Naive thymus-derived CD4-positive, alpha-beta T cell (primary cell): ENCODE measurements around the gene ADGRL3. TPM values are rescaled to one million over a fixed set of nuclear protein-coding genes. Genes with fewer than 3 reads are reported as not detected.

ENCODE experiments used
- ATAC-seq: fragments of 150-1000 bp; cut with Tn5 transposase; 2 replicates; pipeline ENCODE4 v1.10.0; 2021; ENCODE audit warnings: mild to moderate bottlenecking, moderate library complexity
- CTCF ChIA-PET: fragments of 350-600 bp; sonication (Branson Sonifier 250); formaldehyde crosslinking; loops from one replicate; lab custom pipeline; 2021; ENCODE audit warnings: antibody characterized with exemption; lab: Charles Lee
- POLR2A ChIA-PET: fragments of 350-600 bp; sonication (Branson Sonifier 250); formaldehyde crosslinking; loops from one replicate; lab custom pipeline; 2021; ENCODE audit warnings: antibody characterized with exemption, inconsistent platforms; lab: Charles Lee
- DNase-seq, 9 donors: peaks; one replicate each; pipeline versions ENCODE4 v3.0.0 to v3.0.0-alpha.2; 2020 to 2022; ENCODE audit warnings: mixed read lengths in 1 of 9
- H3K27ac ChIP-seq: one replicate; pipeline ENCODE4 v1.7.0; 2013; ENCODE audit warnings: mild to moderate bottlenecking, low read depth, low read length, moderate library complexity
- H3K27me3 ChIP-seq, 2 donors: one replicate each; pipeline ENCODE4 v1.7.0; 2013; ENCODE audit warnings: low read length in 2 of 2, mild to moderate bottlenecking in 2 of 2, moderate library complexity in 2 of 2; ENCODE audit not compliant: control insufficient read depth in 2 of 2, insufficient read depth in 2 of 2
- H3K36me3 ChIP-seq, 3 experiments: 1 replicate in 2 of 3; 2 replicates in 1 of 3; pipeline ENCODE4 v1.7.0; 2013; ENCODE audit warnings: low read length in 3 of 3, mild to moderate bottlenecking in 3 of 3, moderate library complexity in 1 of 3; ENCODE audit not compliant: insufficient read depth in 3 of 3, control insufficient read depth in 2 of 3
- H3K4me1 ChIP-seq, 2 donors: one replicate each; pipeline ENCODE4 v1.7.0; 2013; ENCODE audit warnings: low read length in 2 of 2, mild to moderate bottlenecking in 2 of 2, moderate library complexity in 1 of 2; ENCODE audit not compliant: control insufficient read depth in 2 of 2, insufficient read depth in 2 of 2
- H3K4me3 ChIP-seq: 2 replicates; pipeline ENCODE4 v1.7.0; 2013; ENCODE audit warnings: mild to moderate bottlenecking, low read length
- H3K9me3 ChIP-seq, 3 experiments: 1 replicate in 2 of 3; 2 replicates in 1 of 3; pipeline ENCODE4 v1.7.0; 2013; ENCODE audit warnings: low read length in 3 of 3; ENCODE audit not compliant: control insufficient read depth in 2 of 3
- H3K27ac Mint-ChIP-seq, 9 donors: one replicate each; pipeline ENCODE4 v1.8.0; 2020 to 2022; ENCODE audit warnings: mixed read lengths in 9 of 9, mild to moderate bottlenecking in 8 of 9, moderate library complexity in 5 of 9, inconsistent platforms in 2 of 9
- H3K27me3 Mint-ChIP-seq, 5 donors: one replicate each; pipeline ENCODE4 v1.8.0; 2021 to 2022; ENCODE audit warnings: mixed read lengths in 5 of 5, mild to moderate bottlenecking in 1 of 5
- H3K36me3 Mint-ChIP-seq, 5 donors: one replicate each; pipeline ENCODE4 v1.8.0; 2020 to 2022; ENCODE audit warnings: mixed read lengths in 5 of 5, mild to moderate bottlenecking in 3 of 5, inconsistent platforms in 1 of 5
- H3K4me1 Mint-ChIP-seq, 7 donors: one replicate each; pipeline ENCODE4 v1.8.0; 2020 to 2022; ENCODE audit warnings: mixed read lengths in 7 of 7, mild to moderate bottlenecking in 3 of 7, inconsistent platforms in 1 of 7
- H3K4me3 Mint-ChIP-seq, 10 donors: one replicate each; pipeline ENCODE4 v1.8.0; 2020 to 2022; ENCODE audit warnings: mild to moderate bottlenecking in 10 of 10, mixed read lengths in 10 of 10, moderate library complexity in 6 of 10, inconsistent platforms in 2 of 10
- H3K9me3 Mint-ChIP-seq, 11 donors: one replicate each; pipeline ENCODE4 v1.8.0; 2020 to 2022; ENCODE audit warnings: mixed read lengths in 11 of 11, mild to moderate bottlenecking in 4 of 11, inconsistent platforms in 1 of 11, moderate library complexity in 1 of 11
- intact Hi-C, 2 donors: fragments of 100-400 bp; cut with micrococcal nuclease; formaldehyde crosslinking; loops; one replicate each; pipeline ENCODE4 v1.15.1; 2023
- polyA plus RNA-seq, 2 donors: library from polyadenylated mRNA; unstranded; fragments of 300-500 nt; fragmentation: Illumina TruSeq; gene quantifications; one replicate each; pipeline ENCODE4 v1.2.3, GENCODE V29; 2021
- total RNA-seq, 6 experiments: library from RNA in 5 of 6; stranded (reverse) in 5 of 6; gene quantifications; 1 replicate in 5 of 6; 2 replicates in 1 of 6; pipeline ENCODE4 v1.2.3 and lab custom pipeline; 2021 to 2026

Gene ADGRL3
- total and polyA plus RNA-seq, 7 experiments from 2014 or later = not detected

DNA sequence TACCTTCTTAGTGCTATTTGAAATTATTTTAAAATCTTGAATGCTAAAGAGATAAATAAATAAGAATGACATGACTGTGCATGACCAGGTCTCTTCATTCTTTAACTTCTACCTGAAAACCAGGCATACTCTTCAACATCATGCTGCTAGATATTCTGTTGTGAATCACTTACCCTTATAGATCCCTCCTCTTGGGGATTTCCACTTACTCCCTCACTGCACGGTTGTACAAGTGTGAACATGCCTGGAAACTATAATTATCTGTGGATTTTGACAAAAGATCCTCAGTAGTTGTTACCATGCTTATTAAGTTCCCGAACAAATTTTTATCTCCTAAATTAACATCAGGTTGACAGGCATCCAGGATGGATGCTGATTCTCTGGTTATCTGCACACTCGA lies 54.3 kb downstream of the ADGRL3 start:
- Histone ChIP-seq H3K27ac (no peak overlapping the region), H3K27me3 (no peaks in the 10 kb centered on the region), H3K9me3 (no peaks in the 10 kb centered on the region), H3K4me3 (no peak overlapping the region), H3K36me3 (no peaks in the 10 kb centered on the region), H3K4me1 (no peaks in the 10 kb centered on the region)
- peaks cover 0 to 20% (median 4%) of the 10 kb centered on the region in 11 donors for H3K9me3 Mint-ChIP-seq
- CTCF ChIA-PET = no interaction called here
- DNase-seq (no peak), ATAC-seq (no peak)
- no peak overlapping the region for H3K27ac Mint-ChIP-seq
- intact Hi-C loops = no loop called here
- no peaks in the 10 kb centered on the region for H3K27me3 Mint-ChIP-seq
- POLR2A ChIA-PET = no interaction called here
- no peak overlapping the region for H3K4me3 Mint-ChIP-seq
- H3K36me3 Mint-ChIP-seq = no peaks in the 10 kb centered on the region
- no peaks in the 10 kb centered on the region for H3K4me1 Mint-ChIP-seq

- ChIA-PET CTCF (no interaction called here), POLR2A (no interaction called here)
- Histone ChIP-seq H3K4me3 (no peak overlapping the region), H3K27ac (no peak overlapping the region), H3K27me3 (no peaks in the 10 kb centered on the region), H3K4me1 (no peaks in the 10 kb centered on the region), H3K36me3 (no peaks in the 10 kb centered on the region), H3K9me3 (no peaks in the 10 kb centered on the region)
- ATAC-seq = no peak
- no peak for DNase-seq
- H3K9me3 Mint-ChIP-seq = peaks cover 0 to 14% (median 0%) of the 10 kb centered on the region in 11 donors
- intact Hi-C loops = no loop called here
- H3K4me1 Mint-ChIP-seq = no peaks in the 10 kb centered on the region
- H3K4me3 Mint-ChIP-seq = no peak overlapping the region
- no peaks in the 10 kb centered on the region for H3K36me3 Mint-ChIP-seq
- no peak overlapping the region for H3K27ac Mint-ChIP-seq
- no peaks in the 10 kb centered on the region for H3K27me3 Mint-ChIP-seq
These were observed 73.1 kb downstream of the ADGRL3 start for GRCh38 chr4:61273233-61273632.

DNA sequence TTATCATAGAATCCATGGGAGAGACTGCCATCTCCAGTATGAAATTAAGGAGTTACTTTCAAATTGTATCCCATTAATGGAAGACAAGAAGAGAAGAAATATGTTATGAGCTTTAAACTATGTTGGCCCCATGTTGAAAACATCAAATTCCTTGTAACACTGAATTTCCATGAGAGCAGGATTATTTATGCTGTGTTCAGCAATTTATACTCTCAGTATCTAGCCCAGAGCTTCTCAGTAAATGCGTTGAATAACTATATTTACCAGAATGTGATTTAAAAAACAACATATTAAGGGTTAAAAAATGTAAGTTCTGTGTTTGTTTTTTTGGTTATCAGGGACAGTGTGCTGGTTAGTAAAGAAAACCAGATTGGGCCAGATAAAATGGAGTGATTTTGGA lies 74.2 kb downstream of the ADGRL3 start:
- Histone ChIP-seq H3K27ac (no peak overlapping the region), H3K27me3 (no peaks in the 10 kb centered on the region), H3K9me3 (no peaks in the 10 kb centered on the region), H3K4me3 (no peak overlapping the region), H3K4me1 (no peaks in the 10 kb centered on the region), H3K36me3 (no peaks in the 10 kb centered on the region)
- Mint-ChIP-seq H3K9me3 (peaks cover 0 to 14% (median 0%) of the 10 kb centered on the region in 11 donors), H3K27ac (no peak overlapping the region), H3K36me3 (no peaks in the 10 kb centered on the region), H3K4me3 (no peak overlapping the region), H3K27me3 (no peaks in the 10 kb centered on the region), H3K4me1 (no peaks in the 10 kb centered on the region)
- intact Hi-C loops = no loop called here
- CTCF ChIA-PET = no interaction called here
- POLR2A ChIA-PET = no interaction called here
- DNase-seq (no peak), ATAC-seq (no peak)

DNA sequence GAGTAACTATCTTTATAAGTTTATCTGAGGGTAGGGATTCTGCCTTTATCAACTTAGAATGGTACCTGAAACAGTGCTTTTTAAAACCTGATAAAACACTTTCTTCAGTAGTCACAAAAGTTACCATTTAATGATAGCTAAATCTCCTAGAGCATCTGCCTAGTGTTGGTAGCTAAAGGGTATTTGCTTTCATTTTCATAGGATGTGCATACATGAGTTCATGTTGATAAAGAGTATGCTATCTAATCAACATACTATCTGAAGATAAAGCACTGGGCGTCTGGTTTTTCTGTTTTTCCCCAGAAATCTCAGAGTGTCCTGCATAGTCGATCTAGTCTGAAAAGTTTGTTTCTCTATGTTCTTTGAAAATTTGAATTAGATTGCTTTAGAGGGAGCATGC lies 75.1 kb downstream of the ADGRL3 start:
- H3K4me3 Mint-ChIP-seq = no peak overlapping the region
- H3K9me3 ChIP-seq = no peaks in the 10 kb centered on the region
- H3K27ac ChIP-seq = no peak overlapping the region
- intact Hi-C loops = no loop called here
- no peaks in the 10 kb centered on the region for H3K4me1 ChIP-seq
- peaks cover 0 to 13% (median 2%) of the 10 kb centered on the region in 11 donors for H3K9me3 Mint-ChIP-seq
- H3K4me1 Mint-ChIP-seq = no peaks in the 10 kb centered on the region
- no peaks in the 10 kb centered on the region for H3K36me3 Mint-ChIP-seq
- H3K4me3 ChIP-seq = no peak overlapping the region
- H3K27me3 Mint-ChIP-seq = no peaks in the 10 kb centered on the region
- no peak overlapping the region for H3K27ac Mint-ChIP-seq
- H3K27me3 ChIP-seq = no peaks in the 10 kb centered on the region
- no peak for DNase-seq
- ATAC-seq = no peak
- CTCF ChIA-PET = no interaction called here
- POLR2A ChIA-PET = no interaction called here
- H3K36me3 ChIP-seq = no peaks in the 10 kb centered on the region

DNA sequence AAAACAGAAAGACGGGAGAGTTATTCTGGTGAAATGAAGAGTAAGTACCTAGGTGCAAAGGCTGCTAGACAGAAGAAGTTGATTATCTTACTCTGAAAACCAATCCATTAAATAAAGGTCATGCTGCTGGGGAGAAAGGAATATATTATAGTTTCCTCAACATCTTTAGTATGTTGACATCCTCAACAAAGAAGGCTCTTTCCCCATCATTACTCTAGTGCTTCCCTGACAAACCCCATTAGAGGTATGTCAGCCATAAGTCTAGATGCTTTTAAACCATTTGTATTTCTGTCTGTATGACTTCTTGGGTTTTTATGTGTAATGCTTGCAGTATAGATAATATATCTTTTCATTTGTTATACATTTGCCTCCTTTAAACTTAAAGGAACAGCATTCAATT lies 75.9 kb downstream of the ADGRL3 start:
- CTCF ChIA-PET = no interaction called here

DNA sequence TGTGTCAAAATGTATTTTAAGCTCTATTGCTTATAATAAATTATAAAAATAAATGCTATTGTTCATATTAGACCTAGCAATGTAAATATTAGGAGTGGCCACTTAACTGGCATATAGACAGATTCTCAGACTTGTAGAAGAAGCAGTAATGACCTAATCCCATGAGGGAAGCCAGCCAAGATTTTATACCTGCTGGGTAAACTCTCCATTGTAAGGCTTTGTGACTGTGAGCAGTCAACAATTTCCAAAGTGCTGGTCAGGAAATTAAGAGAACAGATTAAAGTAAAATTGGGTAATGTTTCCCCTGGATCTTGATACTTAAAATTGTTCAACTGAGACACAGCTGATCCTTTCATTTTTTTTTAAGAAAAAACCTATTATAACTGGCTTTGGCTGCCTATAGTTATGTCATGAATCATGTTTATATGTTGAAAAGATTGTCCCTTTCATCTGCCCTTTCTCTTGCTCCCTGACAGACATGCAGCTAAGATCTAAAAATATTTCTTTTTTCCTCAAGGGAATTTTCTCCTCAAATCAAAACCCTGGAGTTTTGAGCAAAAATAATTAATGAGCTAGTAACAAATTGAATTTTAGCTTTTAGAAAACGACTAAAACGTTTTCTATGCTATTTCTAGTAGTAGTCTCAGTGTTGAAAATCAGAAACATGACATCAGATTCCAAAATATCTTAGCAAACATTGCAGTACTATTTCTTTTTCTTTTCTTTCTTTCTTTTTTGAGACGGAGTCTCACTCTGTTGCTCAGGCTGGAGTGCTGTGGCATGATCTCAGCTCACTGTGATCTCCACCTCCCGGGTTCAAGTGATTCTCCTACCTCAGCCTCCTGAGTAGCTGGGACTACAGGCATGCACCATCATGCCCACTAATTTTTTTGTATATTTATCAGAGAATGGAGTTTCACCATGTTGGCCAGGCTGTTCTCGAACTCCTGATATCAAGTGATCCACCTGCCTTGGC lies 77.9 kb downstream of the ADGRL3 start:
- ATAC-seq = no peak
- Histone ChIP-seq H3K4me1 (no peaks in the 10 kb centered on the region), H3K27me3 (no peaks in the 10 kb centered on the region), H3K36me3 (no peaks in the 10 kb centered on the region), H3K9me3 (no peaks in the 10 kb centered on the region), H3K4me3 (no peak overlapping the region), H3K27ac (no peak overlapping the region)
- ChIA-PET CTCF (no interaction called here), POLR2A (no interaction called here)
- DNase-seq = no peak
- H3K9me3 Mint-ChIP-seq = peaks cover 0 to 7% (median 0%) of the 10 kb centered on the region in 11 donors
- H3K4me1 Mint-ChIP-seq = no peaks in the 10 kb centered on the region
- no peaks in the 10 kb centered on the region for H3K36me3 Mint-ChIP-seq
- intact Hi-C loops = no loop called here
- H3K27me3 Mint-ChIP-seq = no peaks in the 10 kb centered on the region
- no peak overlapping the region for H3K4me3 Mint-ChIP-seq
- H3K27ac Mint-ChIP-seq = no peak overlapping the region

More for the DNA sequence above, 75.9 kb downstream of the ADGRL3 start:
- intact Hi-C loops = no loop called here
- no peaks in the 10 kb centered on the region for H3K9me3 ChIP-seq
- no peaks in the 10 kb centered on the region for H3K4me1 ChIP-seq
- H3K4me3 ChIP-seq = no peak overlapping the region
- no peaks in the 10 kb centered on the region for H3K27me3 ChIP-seq
- H3K36me3 ChIP-seq = no peaks in the 10 kb centered on the region
- H3K4me3 Mint-ChIP-seq = no peak overlapping the region
- H3K27ac Mint-ChIP-seq = no peak overlapping the region
- no peak overlapping the region for H3K27ac ChIP-seq
- POLR2A ChIA-PET = no interaction called here
- H3K4me1 Mint-ChIP-seq = no peaks in the 10 kb centered on the region
- ATAC-seq (no peak), DNase-seq (no peak)
- peaks cover 0 to 12% (median 2%) of the 10 kb centered on the region in 11 donors for H3K9me3 Mint-ChIP-seq
- no peaks in the 10 kb centered on the region for H3K36me3 Mint-ChIP-seq
- H3K27me3 Mint-ChIP-seq = no peaks in the 10 kb centered on the region

- Mint-ChIP-seq H3K4me1 (no peaks in the 10 kb centered on the region), H3K36me3 (no peaks in the 10 kb centered on the region), H3K9me3 (peaks cover 0 to 10% (median 0%) of the 10 kb centered on the region in 11 donors), H3K4me3 (no peak overlapping the region), H3K27me3 (no peaks in the 10 kb centered on the region), H3K27ac (no peak overlapping the region)
- Histone ChIP-seq H3K4me1 (no peaks in the 10 kb centered on the region), H3K4me3 (no peak overlapping the region), H3K36me3 (no peaks in the 10 kb centered on the region), H3K9me3 (no peaks in the 10 kb centered on the region), H3K27ac (no peak overlapping the region), H3K27me3 (no peaks in the 10 kb centered on the region)
- POLR2A ChIA-PET = no interaction called here
- CTCF ChIA-PET = no interaction called here
- ATAC-seq = no peak
- intact Hi-C loops = loop anchor here in 1 of 2 donors (10.0 kb wide), 1 partner anchor 62 kb away; no protein-coding TSS in a partner anchor
- DNase-seq = no peak
These were observed 92.2 kb downstream of the ADGRL3 start for GRCh38 chr4:61292322-61292721.
